ENCODE results near the gene BCAS3.

BCAS3 gene

DNA sequence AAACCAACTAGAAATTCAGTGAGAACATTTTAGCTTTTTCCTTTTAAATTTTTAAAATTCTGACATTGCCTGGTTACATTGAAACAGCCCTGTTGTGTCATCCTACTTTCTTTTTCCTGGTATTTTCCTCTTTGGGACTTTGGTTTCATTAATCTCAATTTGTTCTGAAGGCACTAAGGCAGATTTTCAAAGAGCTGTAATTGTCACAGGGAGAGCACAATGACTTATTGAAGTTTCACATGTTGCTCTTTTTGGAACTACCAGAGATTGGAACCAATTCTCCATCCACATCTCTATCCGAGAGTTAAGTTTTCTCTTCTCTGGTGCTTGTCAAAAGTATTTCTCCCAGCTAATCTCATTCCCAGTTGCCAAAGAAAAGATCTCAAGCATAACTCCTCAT, 577.3 kb downstream of the BCAS3 start:
- DNase-seq (ENCODE audit: low spot score) = no peak

DNA sequence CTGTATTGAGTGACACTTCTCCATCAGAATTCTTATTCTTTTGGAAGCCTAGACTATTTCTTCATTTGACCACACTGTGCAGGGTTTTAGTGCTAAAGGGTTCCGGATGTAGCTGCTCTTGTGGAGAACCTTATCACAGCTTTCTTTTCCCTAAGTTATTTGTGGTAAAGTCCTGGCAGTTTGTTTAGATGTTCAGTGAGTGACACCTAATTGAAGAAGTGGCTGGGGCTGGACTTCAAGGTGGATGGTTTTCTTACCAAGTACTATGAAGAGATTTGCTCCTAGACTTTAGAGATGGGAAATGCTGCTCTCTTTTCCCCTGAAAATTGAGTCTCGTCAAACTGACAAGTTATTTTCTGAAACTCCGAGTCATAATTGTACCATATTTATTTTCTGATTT, 578.0 kb downstream of the BCAS3 start:
- no peak for DNase-seq (ENCODE audit: low spot score)

DNA sequence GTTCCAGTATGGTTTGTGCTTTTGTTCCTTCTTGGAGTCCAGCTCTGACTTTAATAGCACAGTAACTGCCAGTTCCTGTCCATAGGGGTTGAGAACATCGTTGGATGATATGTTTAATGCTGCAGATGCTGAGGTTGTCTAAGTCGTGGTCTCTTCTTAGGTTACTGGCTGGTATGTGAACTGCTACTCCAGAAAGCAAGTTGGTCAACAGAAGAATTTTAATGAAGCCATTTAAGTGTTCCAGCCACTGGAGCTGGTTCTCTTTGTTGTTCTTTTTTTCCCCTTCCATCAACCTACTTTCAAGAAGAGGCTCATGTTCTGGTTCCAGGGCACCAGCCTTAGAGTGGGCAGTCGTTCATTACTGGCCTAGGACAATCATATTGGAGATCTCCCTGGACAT, 581.7 kb downstream of the BCAS3 start:
- no peak for DNase-seq (ENCODE audit: low spot score)

DNA sequence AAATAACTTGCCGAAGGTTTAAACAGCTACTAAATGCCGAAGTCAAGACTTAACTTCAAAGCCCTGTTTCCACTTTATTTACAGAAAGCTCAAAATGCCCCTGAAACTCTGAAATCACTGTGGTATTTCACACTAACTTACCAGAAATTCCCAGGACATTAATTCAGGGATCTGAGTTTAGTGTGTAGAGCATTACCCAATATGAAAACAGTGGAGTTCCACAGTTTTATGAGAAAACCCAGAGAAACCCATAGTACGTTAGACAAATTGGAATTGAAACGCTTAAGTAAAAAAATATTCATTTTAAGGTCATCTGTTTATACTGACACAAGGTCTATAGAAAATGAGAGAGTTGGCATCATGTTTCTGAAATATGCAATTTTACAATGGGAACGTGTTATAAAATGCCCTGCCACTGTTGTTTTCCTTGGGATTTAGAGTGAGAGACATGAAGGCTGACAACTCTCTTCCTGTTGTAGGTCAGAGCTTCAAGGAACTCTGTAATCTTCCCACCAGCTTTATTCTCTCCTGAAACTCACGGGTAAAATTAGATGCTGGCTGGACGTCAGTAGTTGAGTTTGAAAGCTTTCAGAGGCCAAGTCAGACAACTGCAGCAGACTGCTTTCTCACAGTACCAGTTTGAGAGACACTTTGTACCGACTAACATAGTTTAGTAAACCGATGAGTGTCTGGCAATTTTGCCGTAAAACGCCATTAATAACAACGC, 582.6 kb downstream of the BCAS3 start:
- no peak for DNase-seq (ENCODE audit: low spot score)

DNA sequence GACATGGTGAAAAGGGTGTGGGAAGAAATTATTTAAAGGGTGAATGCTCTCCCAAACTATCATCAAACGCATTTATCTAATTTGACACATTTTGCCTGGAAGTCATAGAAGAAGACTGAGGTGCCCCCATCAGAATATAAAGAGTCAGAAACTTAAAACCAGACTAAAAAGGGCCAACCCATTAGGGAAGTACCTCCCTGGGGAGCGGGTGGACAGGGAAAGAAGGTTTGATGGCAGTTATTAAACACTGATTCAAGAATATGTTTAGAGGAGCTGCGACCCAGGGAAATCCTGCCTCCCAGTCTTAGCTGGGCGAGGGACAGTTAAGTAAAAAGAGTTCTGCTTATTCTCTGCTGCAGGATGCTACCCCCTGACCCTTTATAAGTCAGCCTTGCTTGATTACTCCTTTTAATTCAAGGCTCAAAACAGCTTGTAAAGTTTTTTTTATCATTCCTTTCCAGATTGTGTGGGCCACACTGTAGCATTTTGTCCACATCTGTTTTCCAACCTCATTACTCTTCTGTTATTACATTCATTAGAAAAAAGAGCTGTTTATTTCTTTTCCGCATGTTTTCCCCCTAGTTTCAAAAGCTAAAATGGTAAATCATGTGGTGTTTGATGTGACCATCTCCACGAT, 583.5 kb downstream of the BCAS3 start:
- no peak for DNase-seq (ENCODE audit: low spot score)

DNA sequence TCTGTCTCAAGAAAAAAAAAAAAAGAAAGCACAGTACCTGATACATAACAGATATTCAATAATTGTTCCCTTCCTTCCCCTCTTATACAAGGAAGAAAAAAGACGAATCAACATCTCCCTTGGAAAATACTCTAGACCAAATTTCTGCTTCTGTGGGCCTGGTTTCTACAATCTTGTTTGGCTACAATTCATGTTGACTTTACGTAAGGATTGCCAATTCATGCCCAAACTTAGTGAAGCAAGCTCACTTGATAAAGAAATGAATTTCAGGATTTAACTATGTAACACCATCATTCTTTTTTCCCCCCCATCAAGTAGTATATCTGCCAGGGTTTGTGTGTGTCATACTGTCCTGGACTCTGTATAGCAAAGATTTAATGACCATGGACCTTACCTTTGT, 587.7 kb downstream of the BCAS3 start:
- DNase-seq (ENCODE audit: low spot score) = no peak

DNA sequence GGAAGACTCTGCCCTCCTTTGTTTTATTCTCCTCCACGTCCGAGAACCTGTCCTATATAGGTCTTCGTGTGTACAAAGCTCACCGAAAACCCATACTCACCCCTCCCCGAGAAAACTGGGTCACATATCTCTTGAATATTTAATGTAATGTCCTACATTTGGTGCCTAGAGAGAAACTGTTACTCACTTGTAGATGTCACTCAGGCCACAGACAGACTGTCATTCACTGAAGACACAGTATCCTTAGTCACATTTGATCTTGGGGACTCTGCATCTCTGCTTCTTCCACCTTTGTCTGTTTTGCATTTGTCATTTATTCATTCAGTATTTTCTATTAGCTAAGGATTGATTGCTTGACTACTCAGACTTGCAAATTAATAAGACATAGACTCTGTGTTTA, 590.2 kb downstream of the BCAS3 start:
- no peak for DNase-seq (ENCODE audit: low spot score)

DNA sequence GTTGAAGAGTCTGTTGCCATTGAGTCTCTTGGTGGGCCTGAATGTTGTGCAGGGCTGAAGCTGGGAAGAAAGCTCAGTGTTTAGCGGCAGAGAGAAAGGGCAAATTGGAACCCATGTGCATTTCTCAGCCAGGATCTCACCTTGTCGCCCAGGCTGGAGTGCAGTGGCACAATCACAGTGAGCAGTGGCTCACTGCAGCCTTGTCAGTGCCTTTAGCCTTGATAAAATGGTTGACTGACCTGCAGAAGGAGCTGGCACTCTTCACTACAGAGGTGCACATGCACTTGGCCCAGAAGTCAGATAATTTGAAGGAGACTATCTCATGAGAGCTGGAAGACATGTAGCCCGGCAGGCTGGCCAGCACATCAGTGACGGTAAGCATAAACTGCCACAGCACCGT, 597.7 kb downstream of the BCAS3 start:
- DNase-seq (ENCODE audit: low spot score) = no peak

DNA sequence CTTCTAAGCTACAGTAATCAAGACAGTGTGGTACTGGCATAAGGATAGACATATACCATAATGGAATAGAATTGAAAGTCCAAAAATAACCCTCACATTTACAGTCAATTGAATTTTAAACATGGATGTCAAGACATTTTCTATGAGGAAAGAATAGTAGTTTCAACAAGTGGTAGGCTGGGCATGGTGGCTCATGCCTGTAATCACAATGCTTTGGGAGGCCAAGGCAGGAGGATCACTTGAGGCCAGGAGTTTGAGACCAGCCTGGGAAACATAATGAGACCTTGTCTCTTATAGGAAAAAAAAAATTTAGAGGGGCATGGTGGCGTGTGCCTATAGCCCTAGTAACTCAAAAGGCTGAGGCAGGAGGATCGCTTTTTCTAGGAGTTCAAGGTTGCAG, 599.2 kb downstream of the BCAS3 start:
- no peak for DNase-seq (ENCODE audit: low spot score)

DNA sequence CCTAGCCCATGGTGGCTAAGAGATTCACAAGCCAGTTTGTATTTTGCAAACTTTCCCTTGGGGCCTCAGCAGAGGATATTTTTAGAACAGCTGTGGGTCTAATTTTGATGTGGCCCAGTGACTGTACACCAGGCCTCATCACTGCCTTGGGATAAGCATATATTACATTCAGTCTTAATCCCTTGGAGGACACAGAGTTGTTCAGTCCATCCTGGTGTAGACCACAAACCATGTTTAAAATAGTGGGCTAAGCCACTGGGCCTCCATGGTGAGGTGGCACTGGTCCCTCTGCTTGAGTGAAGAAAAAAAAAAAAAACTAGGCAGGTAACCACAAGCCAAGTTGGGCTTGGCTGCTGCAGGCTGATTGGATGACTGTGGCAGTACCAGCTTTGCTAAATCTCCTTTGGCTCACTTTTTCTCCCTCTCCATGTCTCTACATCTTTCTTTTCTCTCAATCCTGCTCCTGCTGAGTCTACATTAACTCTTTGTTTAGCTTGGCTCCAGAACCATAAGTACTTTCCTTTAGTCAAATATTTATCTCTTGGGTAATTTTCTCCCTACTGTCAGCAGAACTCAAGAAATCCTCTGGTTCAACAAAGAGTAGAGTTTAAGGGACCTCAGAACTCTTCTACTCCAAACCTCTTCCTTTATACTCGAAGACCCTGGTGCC, 602.0 kb downstream of the BCAS3 start:
- DNase-seq (ENCODE audit: low spot score) = no peak

DNA sequence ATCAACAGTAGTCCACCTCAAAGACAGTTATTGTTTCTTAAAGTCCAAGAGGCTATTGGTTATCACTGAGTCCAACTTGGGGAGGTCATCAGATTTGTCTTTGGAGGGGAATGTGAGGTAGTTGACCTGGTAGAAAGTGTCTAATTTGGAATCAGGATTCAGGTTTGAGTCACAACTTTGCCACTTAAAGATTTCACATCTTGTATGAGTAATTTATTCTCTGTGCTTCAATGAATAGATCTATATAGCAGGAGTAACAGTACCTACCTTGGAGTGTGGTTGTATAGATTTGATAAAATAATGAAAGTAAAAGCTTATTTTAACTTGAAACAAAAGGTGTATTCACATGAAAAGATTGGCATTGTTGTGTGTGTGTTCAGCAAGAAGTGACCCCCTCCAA, 602.7 kb downstream of the BCAS3 start:
- no peak for DNase-seq (ENCODE audit: low spot score)

DNA sequence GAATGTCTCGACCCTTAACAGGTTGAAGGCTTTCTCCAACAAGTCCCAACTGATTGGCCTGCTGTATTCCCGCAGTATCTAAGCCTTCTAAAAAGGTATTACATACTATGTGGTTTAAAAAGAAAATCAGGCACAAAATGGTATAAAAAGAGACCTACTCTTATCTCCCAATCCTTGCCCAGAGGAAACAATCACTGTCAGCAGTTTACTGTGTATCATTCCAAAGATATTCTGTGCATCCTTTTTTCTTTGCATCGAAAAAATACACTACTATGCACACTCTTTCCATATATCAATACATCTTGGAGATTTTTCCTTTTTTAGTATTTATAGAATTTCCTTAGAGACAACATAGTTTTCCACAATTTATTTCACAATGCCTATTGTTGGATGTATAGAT, 603.2 kb downstream of the BCAS3 start:
- no peak for DNase-seq (ENCODE audit: low spot score)

DNA sequence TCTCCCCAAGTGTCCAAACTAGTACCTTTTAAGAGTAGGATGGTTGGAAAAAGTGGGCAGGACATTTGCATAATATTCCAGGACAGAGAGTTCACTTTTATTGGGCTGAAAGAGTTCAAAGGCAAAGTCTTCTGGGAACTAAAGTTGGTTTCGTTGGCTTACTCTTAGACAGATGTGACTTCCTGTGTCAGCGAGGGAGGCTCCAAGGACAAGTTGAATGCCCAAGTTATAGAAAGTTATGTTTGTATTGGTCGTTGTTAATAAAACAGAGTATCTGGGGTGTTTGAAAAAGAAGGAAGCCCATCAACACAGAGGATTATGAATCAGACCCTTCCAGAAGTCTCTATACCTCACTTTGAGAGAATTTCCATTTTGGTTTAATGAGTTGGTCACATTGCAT, 604.7 kb downstream of the BCAS3 start:
- DNase-seq (ENCODE audit: low spot score) = no peak

DNA sequence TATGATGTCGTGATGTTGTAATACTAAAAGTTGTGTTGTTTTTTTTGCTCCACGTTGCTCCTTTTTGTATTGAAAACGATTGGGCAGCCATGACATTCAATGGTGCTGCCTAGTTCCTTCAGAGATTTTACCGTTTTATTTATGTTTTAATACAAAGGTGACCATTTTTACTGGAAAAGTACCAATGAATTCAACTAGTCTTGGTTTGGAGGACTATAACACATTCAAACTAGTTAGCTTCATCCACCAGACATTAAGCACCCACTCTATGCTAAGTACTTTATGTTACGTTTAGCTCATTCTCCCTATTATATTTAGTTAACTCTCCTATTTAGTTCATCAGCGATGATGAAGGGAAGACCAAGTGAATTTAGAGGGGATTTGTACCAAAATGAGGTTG, 605.4 kb downstream of the BCAS3 start:
- DNase-seq (ENCODE audit: low spot score) = no peak

DNA sequence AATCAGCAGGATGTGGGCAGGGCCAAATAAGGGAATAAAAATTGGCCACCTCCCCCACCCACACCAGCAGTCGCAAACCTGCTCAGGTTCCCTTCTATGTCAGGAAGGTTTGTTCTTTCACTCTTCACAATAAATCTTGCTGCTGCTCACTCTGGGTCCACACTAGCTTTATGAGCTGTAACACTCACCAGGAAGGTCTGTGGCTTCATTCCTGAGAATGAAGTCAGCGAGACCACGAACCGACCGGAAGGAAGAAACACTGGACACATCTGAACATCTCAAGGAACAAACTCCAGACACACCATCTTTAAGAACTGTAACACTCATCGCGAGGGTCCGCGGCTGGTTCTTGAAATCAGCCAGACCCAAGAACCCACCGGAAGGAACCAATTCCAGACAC, 606.5 kb downstream of the BCAS3 start:
- no peak for DNase-seq (ENCODE audit: low spot score)

DNA sequence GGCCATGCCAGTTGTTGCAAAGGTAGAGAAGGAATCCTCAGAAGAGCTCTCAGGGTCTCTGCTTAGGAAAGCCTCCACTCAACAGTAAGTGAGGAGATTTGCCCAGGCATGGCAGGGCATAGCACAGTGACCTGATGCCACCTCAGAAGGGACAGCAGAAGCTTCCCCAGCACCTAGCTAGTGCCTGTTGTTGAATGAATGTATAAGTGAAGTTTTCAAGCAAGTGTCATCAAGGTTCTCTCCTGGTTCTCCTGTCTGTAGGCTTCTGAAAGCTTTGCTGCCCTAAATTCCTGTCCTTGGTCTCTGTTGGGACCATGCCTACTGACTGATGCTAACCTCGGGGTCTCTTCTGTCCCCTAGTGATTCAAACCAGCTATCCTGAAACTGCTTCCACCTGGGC, 607.1 kb downstream of the BCAS3 start:
- no peak for DNase-seq (ENCODE audit: low spot score)

DNA sequence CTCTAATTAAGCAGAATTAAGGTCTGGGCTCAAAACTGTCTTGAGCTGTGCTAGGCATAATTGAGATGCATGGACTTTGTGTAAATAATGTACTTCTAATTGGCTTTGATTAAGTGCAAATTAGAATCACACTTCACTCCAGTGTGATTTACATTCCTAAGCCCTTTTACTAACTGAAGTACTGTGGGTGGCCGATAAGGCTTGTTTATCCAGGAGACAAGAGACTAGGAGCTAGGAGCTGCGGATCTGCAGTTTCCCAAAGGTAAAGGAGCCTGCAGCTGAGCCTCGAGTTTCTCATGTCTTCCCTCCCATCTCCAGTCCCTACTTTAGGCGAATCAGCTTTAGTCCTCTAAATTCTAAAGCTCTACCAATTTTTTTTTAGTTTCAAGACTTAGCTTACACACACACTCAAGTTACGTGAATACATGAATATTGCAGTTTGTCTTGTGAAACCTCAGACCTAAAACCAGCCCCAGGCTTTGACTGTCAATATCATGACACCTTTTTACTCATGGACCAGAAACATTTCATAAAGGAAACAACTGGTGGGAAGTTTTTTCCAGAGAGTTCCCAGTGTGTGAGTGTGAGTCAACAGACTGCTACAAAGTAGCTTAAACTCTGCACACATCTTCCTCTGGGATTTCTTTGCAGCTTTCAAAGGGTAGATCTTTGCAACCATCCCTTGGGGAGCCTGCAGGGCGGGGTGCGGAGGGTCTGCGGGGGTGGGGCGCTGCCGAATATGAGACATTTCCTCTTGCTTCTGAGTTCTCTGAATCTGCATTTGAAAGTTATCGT, 608.1 kb downstream of the BCAS3 start:
- no peak for DNase-seq (ENCODE audit: low spot score)

DNA sequence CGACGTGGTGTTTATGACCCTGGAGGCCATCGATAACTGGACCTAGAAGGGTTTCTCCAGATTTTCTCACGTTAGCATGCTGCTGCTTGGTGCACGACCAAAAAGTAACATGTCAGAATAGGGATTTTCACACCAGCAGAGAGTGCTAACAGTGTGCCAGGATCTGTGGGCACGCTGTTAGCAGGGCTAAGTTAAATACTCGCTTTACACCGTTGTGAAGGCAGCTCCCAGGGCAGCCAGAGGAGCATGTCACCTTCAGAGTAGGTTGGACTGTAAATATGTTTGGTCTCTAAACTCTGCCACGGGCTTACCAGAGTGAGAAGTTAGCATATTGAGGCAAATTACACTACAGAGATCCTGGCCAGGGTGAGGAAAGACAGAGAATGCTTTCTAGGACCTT, 608.8 kb downstream of the BCAS3 start:
- DNase-seq (ENCODE audit: low spot score) = no peak

DNA sequence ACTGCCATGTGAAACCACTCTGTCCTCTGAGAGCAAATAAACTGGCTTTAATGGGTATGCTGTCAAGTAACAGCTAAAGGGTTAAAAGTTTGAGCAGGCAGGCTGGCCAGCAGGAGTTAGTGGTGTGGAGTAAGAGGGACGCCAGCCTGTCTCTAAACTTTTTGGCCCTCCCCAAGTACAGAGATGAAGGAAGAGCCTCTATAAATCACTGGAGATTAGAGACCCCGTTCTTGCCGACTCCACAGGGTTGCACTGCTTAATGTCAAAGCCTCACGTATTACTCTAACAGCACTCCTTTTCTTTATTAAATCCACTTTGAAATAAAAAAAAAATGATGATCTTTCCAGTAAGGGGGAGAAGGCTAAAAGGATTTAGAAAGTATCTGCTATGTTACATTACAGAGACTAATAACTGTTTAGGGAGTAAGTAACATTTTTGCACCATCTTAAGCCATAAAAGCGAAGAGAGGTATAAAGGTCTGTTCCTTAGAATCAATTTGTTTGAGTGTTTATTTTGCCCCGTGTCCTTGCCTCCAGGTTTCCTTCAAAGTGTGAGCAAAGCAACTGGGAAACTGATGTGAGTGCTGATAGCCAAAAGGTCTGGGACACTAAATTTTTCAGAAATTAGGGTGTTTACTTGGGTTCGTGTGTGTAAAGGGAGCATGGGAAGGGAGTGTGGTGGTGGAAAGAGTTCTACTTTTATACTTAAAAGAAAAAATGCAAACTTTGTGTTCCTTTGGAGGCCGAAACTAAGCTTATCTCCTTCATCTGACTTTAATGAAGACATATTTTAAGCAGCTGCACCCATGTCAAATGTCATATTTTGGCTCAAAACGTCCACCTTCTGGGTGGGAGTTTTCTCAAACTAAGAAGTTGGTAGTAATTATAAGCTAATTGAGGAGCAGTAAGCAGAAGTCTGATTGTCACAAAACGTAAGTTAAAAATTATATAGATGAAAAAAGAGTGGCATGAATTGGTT, 612.0 kb downstream of the BCAS3 start:
- DNase-seq (ENCODE audit: low spot score) = no peak

DNA sequence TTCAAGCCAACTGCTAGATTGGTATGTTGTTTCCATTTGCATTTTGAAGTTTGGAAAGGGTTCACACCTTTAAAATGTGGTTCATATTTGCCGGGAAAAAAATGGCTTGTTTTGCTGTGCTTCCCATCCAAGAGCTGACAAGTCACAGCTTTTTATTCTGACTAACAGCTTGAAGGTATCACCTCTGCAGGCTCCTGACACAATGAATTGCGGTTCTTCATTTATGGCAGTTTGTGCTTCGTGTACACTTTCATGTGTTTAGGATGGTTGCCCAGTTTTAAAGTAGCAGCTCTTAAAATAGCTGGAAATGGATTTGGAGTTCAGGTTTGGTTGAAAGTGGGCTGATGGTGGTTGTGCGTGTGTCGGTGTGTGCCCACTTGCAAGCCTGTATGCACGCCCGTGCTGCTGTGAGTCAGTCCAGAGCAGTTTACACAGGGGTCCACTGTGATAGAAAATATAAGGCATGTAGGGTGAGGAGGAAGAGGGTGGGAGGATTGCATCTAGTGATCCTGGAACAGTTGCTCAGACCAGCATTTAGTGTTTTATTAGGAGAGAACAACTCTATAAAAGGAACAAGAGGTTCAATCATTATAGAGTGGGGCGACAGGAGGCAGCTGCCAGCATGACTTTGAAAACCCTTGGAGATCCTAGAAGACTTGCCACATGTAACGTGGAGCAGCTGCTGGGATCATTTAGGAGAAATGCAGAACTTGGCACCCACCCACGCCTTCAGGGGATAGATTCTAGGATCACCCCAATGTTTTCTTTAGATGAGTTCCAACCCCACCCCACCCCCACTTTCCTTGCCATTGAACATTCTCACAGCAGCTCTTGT, 614.0 kb downstream of the BCAS3 start:
- no peak for DNase-seq (ENCODE audit: low spot score)

DNA sequence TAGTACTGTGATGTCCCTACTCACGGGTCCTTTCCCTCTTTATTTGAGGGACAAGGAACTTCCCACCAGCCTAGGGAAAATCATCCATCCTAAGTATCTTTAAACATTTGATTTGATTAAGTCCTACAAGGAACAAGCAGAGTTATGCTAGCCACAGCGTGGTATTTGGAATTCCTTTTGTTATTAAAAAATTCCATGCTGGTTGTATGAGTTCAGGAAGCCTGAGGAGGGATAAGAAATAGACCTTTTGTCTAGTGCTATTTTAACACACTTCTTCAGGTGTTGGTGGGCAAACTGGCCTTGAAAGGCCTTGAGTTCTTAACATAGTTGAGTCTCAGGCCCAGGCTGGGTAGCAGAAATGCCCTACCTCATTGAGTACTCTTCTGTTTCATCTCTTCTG, 616.6 kb downstream of the BCAS3 start:
- no peak for DNase-seq (ENCODE audit: low spot score)
